ENCODE results near the gene RUNX1. TPM values are rescaled to one million over a fixed set of nuclear protein-coding genes. Genes with fewer than 3 reads are reported as not detected.

Gene RUNX1
- total RNA-seq, 1 experiment from 2014 or later = 0.52 TPM

- no peak for TF ChIP-seq EZH2 (IDR thresholded peaks at IDR 0.05; ENCODE audit: borderline replicate concordance, low read depth, low read length, poor library complexity, severe bottlenecking)
- TF ChIP-seq, protein P1, sequence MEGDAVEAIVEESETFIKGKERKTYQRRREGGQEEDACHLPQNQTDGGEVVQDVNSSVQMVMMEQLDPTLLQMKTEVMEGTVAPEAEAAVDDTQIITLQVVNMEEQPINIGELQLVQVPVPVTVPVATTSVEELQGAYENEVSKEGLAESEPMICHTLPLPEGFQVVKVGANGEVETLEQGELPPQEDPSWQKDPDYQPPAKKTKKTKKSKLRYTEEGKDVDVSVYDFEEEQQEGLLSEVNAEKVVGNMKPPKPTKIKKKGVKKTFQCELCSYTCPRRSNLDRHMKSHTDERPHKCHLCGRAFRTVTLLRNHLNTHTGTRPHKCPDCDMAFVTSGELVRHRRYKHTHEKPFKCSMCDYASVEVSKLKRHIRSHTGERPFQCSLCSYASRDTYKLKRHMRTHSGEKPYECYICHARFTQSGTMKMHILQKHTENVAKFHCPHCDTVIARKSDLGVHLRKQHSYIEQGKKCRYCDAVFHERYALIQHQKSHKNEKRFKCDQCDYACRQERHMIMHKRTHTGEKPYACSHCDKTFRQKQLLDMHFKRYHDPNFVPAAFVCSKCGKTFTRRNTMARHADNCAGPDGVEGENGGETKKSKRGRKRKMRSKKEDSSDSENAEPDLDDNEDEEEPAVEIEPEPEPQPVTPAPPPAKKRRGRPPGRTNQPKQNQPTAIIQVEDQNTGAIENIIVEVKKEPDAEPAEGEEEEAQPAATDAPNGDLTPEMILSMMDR (conservative IDR thresholded peaks at IDR 0.05; ENCODE audit: low read depth, low read length) = no peak
- ChIA-PET CTCF (interaction anchor here (0.7 kb wide), 1 partner anchor 157 kb away, joined by 8 read pairs; no protein-coding TSS in a partner anchor), POLR2A (ENCODE audit: low non-redundant PET) (interaction anchor here (1.1 kb wide), 1 partner anchor 14 kb away, joined by 4 read pairs; no protein-coding TSS in a partner anchor)
- no peaks in the 10 kb centered on the region for H3K9me3 ChIP-seq (ENCODE audit: low read depth, low read length, poor library complexity, severe bottlenecking)
- no peak for DNase-seq (ENCODE audit: low spot score)
- H3K4me3 ChIP-seq (ENCODE audit: low read depth, low read length, poor library complexity, severe bottlenecking) = no peak overlapping the region
- no peaks in the 10 kb centered on the region for H3K36me3 ChIP-seq (ENCODE audit: insufficient read depth, low read length, poor library complexity, severe bottlenecking)
- intact Hi-C loops (cut with micrococcal nuclease; ENCODE audit: unreplicated experiment) = no loop called here
- BruUV-seq (replicated peaks) = no TSS peak
- peaks cover 57% of the 10 kb centered on the region for H3K27me3 ChIP-seq (replicated peaks; ENCODE audit: insufficient read depth, low read depth, low read length, poor library complexity)
- no peaks in the 10 kb centered on the region for H3K4me1 ChIP-seq (ENCODE audit: insufficient read depth, low read length, poor library complexity, severe bottlenecking)
- no peak overlapping the region for H3K27ac ChIP-seq (ENCODE audit: low read depth, low read length, poor library complexity, severe bottlenecking)
These were observed 112.7 kb downstream of the RUNX1 start for GRCh38 chr21:34936371-34936789.

- ChIA-PET POLR2A (ENCODE audit: low non-redundant PET) (interaction anchor here (1.1 kb wide), 1 partner anchor 15 kb away, joined by 4 read pairs; no protein-coding TSS in a partner anchor), CTCF (interaction anchor here (0.7 kb wide), 1 partner anchor 157 kb away, joined by 8 read pairs; no protein-coding TSS in a partner anchor)
- TF ChIP-seq, protein P1 (conservative IDR thresholded peaks at IDR 0.05; ENCODE audit: low read depth, low read length) = no peak
- TF ChIP-seq EZH2 (IDR thresholded peaks at IDR 0.05; ENCODE audit: borderline replicate concordance, low read depth, low read length, poor library complexity, severe bottlenecking) = no peak
- no TSS peak for BruUV-seq (replicated peaks)
- no peak overlapping the region for H3K27ac ChIP-seq (ENCODE audit: low read depth, low read length, poor library complexity, severe bottlenecking)
- no peaks in the 10 kb centered on the region for H3K4me1 ChIP-seq (ENCODE audit: insufficient read depth, low read length, poor library complexity, severe bottlenecking)
- no peaks in the 10 kb centered on the region for H3K9me3 ChIP-seq (ENCODE audit: low read depth, low read length, poor library complexity, severe bottlenecking)
- peaks cover 53% of the 10 kb centered on the region for H3K27me3 ChIP-seq (replicated peaks; ENCODE audit: insufficient read depth, low read depth, low read length, poor library complexity)
- intact Hi-C loops (cut with micrococcal nuclease; ENCODE audit: unreplicated experiment) = no loop called here
- no peaks in the 10 kb centered on the region for H3K36me3 ChIP-seq (ENCODE audit: insufficient read depth, low read length, poor library complexity, severe bottlenecking)
- no peak for DNase-seq (ENCODE audit: low spot score)
- no peak overlapping the region for H3K4me3 ChIP-seq (ENCODE audit: low read depth, low read length, poor library complexity, severe bottlenecking)
These were observed 113.2 kb downstream of the RUNX1 start for GRCh38 chr21:34935898-34936297.

GRCh38 chr21:34935452-34935851 is 113.7 kb downstream of the RUNX1 start:
- H3K9me3 ChIP-seq (ENCODE audit: low read depth, low read length, poor library complexity, severe bottlenecking) = no peaks in the 10 kb centered on the region
- H3K36me3 ChIP-seq (ENCODE audit: insufficient read depth, low read length, poor library complexity, severe bottlenecking) = no peaks in the 10 kb centered on the region
- no peak overlapping the region for H3K4me3 ChIP-seq (ENCODE audit: low read depth, low read length, poor library complexity, severe bottlenecking)
- no TSS peak for BruUV-seq (replicated peaks)
- intact Hi-C loops (cut with micrococcal nuclease; ENCODE audit: unreplicated experiment) = no loop called here
- no peaks in the 10 kb centered on the region for H3K4me1 ChIP-seq (ENCODE audit: insufficient read depth, low read length, poor library complexity, severe bottlenecking)
- ChIA-PET POLR2A (ENCODE audit: low non-redundant PET) (interaction anchor here (1.1 kb wide), 1 partner anchor 15 kb away, joined by 4 read pairs; no protein-coding TSS in a partner anchor), CTCF (interaction anchor here (0.6 kb wide), 1 partner anchor 190 kb away, joined by 3 read pairs; no protein-coding TSS in a partner anchor)
- no peak for DNase-seq (ENCODE audit: low spot score)
- peaks cover 48% of the 10 kb centered on the region for H3K27me3 ChIP-seq (replicated peaks; ENCODE audit: insufficient read depth, low read depth, low read length, poor library complexity)
- H3K27ac ChIP-seq (ENCODE audit: low read depth, low read length, poor library complexity, severe bottlenecking) = no peak overlapping the region
- TF ChIP-seq, protein P1 (conservative IDR thresholded peaks at IDR 0.05; ENCODE audit: low read depth, low read length) = no peak
- TF ChIP-seq EZH2 (IDR thresholded peaks at IDR 0.05; ENCODE audit: borderline replicate concordance, low read depth, low read length, poor library complexity, severe bottlenecking) = no peak

Data from A673 (cell line).